ENCODE data around the gene ANKH.
A peak's percentile ranks its signal among the peaks of the same experiment; 100 is the strongest.

Gene ANKH

GRCh38 chr5:14698495-14698894 is 173.1 kb downstream of the ANKH start:
- Histone ChIP-seq H3K4me3 (ENCODE audit: low read depth, low read length) (no peak overlapping the region), H3K4me1 (ENCODE audit: control insufficient read depth, insufficient read depth, low read length) (peaks cover 13% of the 10 kb centered on the region), H3K27ac (ENCODE audit: low read depth, low read length) (no peak overlapping the region), H3K27me3 (ENCODE audit: control insufficient read depth, insufficient read depth, low read length) (no peaks in the 10 kb centered on the region), H3K36me3 (ENCODE audit: control insufficient read depth, insufficient read depth, low read length) (peaks cover 47% of the 10 kb centered on the region), H3K9me3 (ENCODE audit: control insufficient read depth, insufficient read depth, low read length) (no peaks in the 10 kb centered on the region), H3K9ac (ENCODE audit: low read depth, low read length) (no peak overlapping the region)

GRCh38 chr5:14696851-14697250 is 174.7 kb downstream of the ANKH start:
- Histone ChIP-seq H3K36me3 (ENCODE audit: control insufficient read depth, insufficient read depth, low read length) (peaks cover 59% of the 10 kb centered on the region), H3K4me1 (ENCODE audit: control insufficient read depth, insufficient read depth, low read length) (peaks cover 13% of the 10 kb centered on the region)

GRCh38 chr5:14696057-14696456 is 175.5 kb downstream of the ANKH start:
- Histone ChIP-seq H3K9me3 (ENCODE audit: control insufficient read depth, insufficient read depth, low read length) (no peaks in the 10 kb centered on the region), H3K36me3 (ENCODE audit: control insufficient read depth, insufficient read depth, low read length) (peaks cover 66% of the 10 kb centered on the region), H3K4me1 (ENCODE audit: control insufficient read depth, insufficient read depth, low read length) (peaks cover 13% of the 10 kb centered on the region), H3K4me3 (ENCODE audit: low read depth, low read length) (no peak overlapping the region), H3K27ac (ENCODE audit: low read depth, low read length) (peak overlapping the region; percentile 17), H3K9ac (ENCODE audit: low read depth, low read length) (0 out of 2 replicates have a peak overlapping the region, but pooled peaks have one; percentile 5), H3K27me3 (ENCODE audit: control insufficient read depth, insufficient read depth, low read length) (no peaks in the 10 kb centered on the region)

More at GRCh38 chr5:14696851-14697250, 174.7 kb downstream of the ANKH start:
- no peaks in the 10 kb centered on the region for H3K9me3 ChIP-seq (ENCODE audit: control insufficient read depth, insufficient read depth, low read length)
- H3K9ac ChIP-seq (ENCODE audit: low read depth, low read length): no peak overlapping the region
- no peaks in the 10 kb centered on the region for H3K27me3 ChIP-seq (ENCODE audit: control insufficient read depth, insufficient read depth, low read length)
- no peak overlapping the region for H3K27ac ChIP-seq (ENCODE audit: low read depth, low read length)
- H3K4me3 ChIP-seq (ENCODE audit: low read depth, low read length): no peak overlapping the region

GRCh38 chr5:14695152-14695551 is 176.4 kb downstream of the ANKH start:
- Histone ChIP-seq H3K4me1 (ENCODE audit: control insufficient read depth, insufficient read depth, low read length) (peaks cover 13% of the 10 kb centered on the region), H3K36me3 (ENCODE audit: control insufficient read depth, insufficient read depth, low read length) (peaks cover 74% of the 10 kb centered on the region), H3K9ac (ENCODE audit: low read depth, low read length) (0 out of 2 replicates have a peak overlapping the region, but pooled peaks have one; percentile 5), H3K27ac (ENCODE audit: low read depth, low read length) (no peak overlapping the region), H3K27me3 (ENCODE audit: control insufficient read depth, insufficient read depth, low read length) (no peaks in the 10 kb centered on the region), H3K4me3 (ENCODE audit: low read depth, low read length) (no peak overlapping the region), H3K9me3 (ENCODE audit: control insufficient read depth, insufficient read depth, low read length) (no peaks in the 10 kb centered on the region)

GRCh38 chr5:14693070-14693469 is 178.5 kb downstream of the ANKH start:
- Histone ChIP-seq H3K4me1 (ENCODE audit: control insufficient read depth, insufficient read depth, low read length) (peaks cover 13% of the 10 kb centered on the region), H3K36me3 (ENCODE audit: control insufficient read depth, insufficient read depth, low read length) (peaks cover 78% of the 10 kb centered on the region), H3K9me3 (ENCODE audit: control insufficient read depth, insufficient read depth, low read length) (no peaks in the 10 kb centered on the region), H3K27ac (ENCODE audit: low read depth, low read length) (no peak overlapping the region), H3K4me3 (ENCODE audit: low read depth, low read length) (no peak overlapping the region), H3K9ac (ENCODE audit: low read depth, low read length) (no peak overlapping the region), H3K27me3 (ENCODE audit: control insufficient read depth, insufficient read depth, low read length) (no peaks in the 10 kb centered on the region)

- H3K9me3 ChIP-seq (ENCODE audit: control insufficient read depth, insufficient read depth, low read length): no peaks in the 10 kb centered on the region
- 0 out of 2 replicates have a peak, but pooled peaks cover 2% of the 10 kb centered on the region for H3K4me1 ChIP-seq (ENCODE audit: control insufficient read depth, insufficient read depth, low read length)
These were observed 184.4 kb downstream of the ANKH start for GRCh38 chr5:14687023-14687665.

GRCh38 chr5:14686517-14686916 is 185.1 kb downstream of the ANKH start:
- H3K4me1 ChIP-seq (ENCODE audit: control insufficient read depth, insufficient read depth, low read length): 0 out of 2 replicates have a peak, but pooled peaks cover 2% of the 10 kb centered on the region
- H3K27ac ChIP-seq (ENCODE audit: low read depth, low read length): no peak overlapping the region
- no peak overlapping the region for H3K9ac ChIP-seq (ENCODE audit: low read depth, low read length)
- H3K4me3 ChIP-seq (ENCODE audit: low read depth, low read length): no peak overlapping the region
- no peaks in the 10 kb centered on the region for H3K27me3 ChIP-seq (ENCODE audit: control insufficient read depth, insufficient read depth, low read length)
- H3K9me3 ChIP-seq (ENCODE audit: control insufficient read depth, insufficient read depth, low read length): no peaks in the 10 kb centered on the region
- peaks cover 78% of the 10 kb centered on the region for H3K36me3 ChIP-seq (ENCODE audit: control insufficient read depth, insufficient read depth, low read length)

More at GRCh38 chr5:14687023-14687665, 184.4 kb downstream of the ANKH start:
- no peaks in the 10 kb centered on the region for H3K27me3 ChIP-seq (ENCODE audit: control insufficient read depth, insufficient read depth, low read length)
- H3K9ac ChIP-seq (ENCODE audit: low read depth, low read length): no peak overlapping the region
- no peak overlapping the region for H3K27ac ChIP-seq (ENCODE audit: low read depth, low read length)
- H3K4me3 ChIP-seq (ENCODE audit: low read depth, low read length): no peak overlapping the region
- peaks cover 77% of the 10 kb centered on the region for H3K36me3 ChIP-seq (ENCODE audit: control insufficient read depth, insufficient read depth, low read length)

- H3K9ac ChIP-seq (ENCODE audit: low read depth, low read length): no peak overlapping the region
- no peak overlapping the region for H3K4me3 ChIP-seq (ENCODE audit: low read depth, low read length)
- H3K27me3 ChIP-seq (ENCODE audit: control insufficient read depth, insufficient read depth, low read length): no peaks in the 10 kb centered on the region
- no peaks in the 10 kb centered on the region for H3K9me3 ChIP-seq (ENCODE audit: control insufficient read depth, insufficient read depth, low read length)
- H3K36me3 ChIP-seq (ENCODE audit: control insufficient read depth, insufficient read depth, low read length): peaks cover 77% of the 10 kb centered on the region
- H3K4me1 ChIP-seq (ENCODE audit: control insufficient read depth, insufficient read depth, low read length): 0 out of 2 replicates have a peak, but pooled peaks cover 2% of the 10 kb centered on the region
- H3K27ac ChIP-seq (ENCODE audit: low read depth, low read length): no peak overlapping the region
These were observed 185.8 kb downstream of the ANKH start for GRCh38 chr5:14685757-14686156.

- no peak overlapping the region for H3K4me3 ChIP-seq (ENCODE audit: low read depth, low read length)
- no peak overlapping the region for H3K9ac ChIP-seq (ENCODE audit: low read depth, low read length)
- peaks cover 73% of the 10 kb centered on the region for H3K36me3 ChIP-seq (ENCODE audit: control insufficient read depth, insufficient read depth, low read length)
- H3K27me3 ChIP-seq (ENCODE audit: control insufficient read depth, insufficient read depth, low read length): no peaks in the 10 kb centered on the region
- 0 out of 2 replicates have a peak, but pooled peaks cover 2% of the 10 kb centered on the region for H3K4me1 ChIP-seq (ENCODE audit: control insufficient read depth, insufficient read depth, low read length)
- no peaks in the 10 kb centered on the region for H3K9me3 ChIP-seq (ENCODE audit: control insufficient read depth, insufficient read depth, low read length)
- no peak overlapping the region for H3K27ac ChIP-seq (ENCODE audit: low read depth, low read length)
These were observed 186.8 kb downstream of the ANKH start for GRCh38 chr5:14684757-14685156.

GRCh38 chr5:14683906-14684455 is 187.6 kb downstream of the ANKH start:
- H3K4me3 ChIP-seq (ENCODE audit: low read depth, low read length): no peak overlapping the region
- no peak overlapping the region for H3K9ac ChIP-seq (ENCODE audit: low read depth, low read length)
- 0 out of 2 replicates have a peak, but pooled peaks cover 2% of the 10 kb centered on the region for H3K4me1 ChIP-seq (ENCODE audit: control insufficient read depth, insufficient read depth, low read length)
- H3K36me3 ChIP-seq (ENCODE audit: control insufficient read depth, insufficient read depth, low read length): peaks cover 72% of the 10 kb centered on the region
- H3K27ac ChIP-seq (ENCODE audit: low read depth, low read length): no peak overlapping the region
- no peaks in the 10 kb centered on the region for H3K27me3 ChIP-seq (ENCODE audit: control insufficient read depth, insufficient read depth, low read length)
- no peaks in the 10 kb centered on the region for H3K9me3 ChIP-seq (ENCODE audit: control insufficient read depth, insufficient read depth, low read length)

- no peak overlapping the region for H3K27ac ChIP-seq (ENCODE audit: low read depth, low read length)
- no peak overlapping the region for H3K4me3 ChIP-seq (ENCODE audit: low read depth, low read length)
- no peak overlapping the region for H3K9ac ChIP-seq (ENCODE audit: low read depth, low read length)
- no peaks in the 10 kb centered on the region for H3K27me3 ChIP-seq (ENCODE audit: control insufficient read depth, insufficient read depth, low read length)
- H3K4me1 ChIP-seq (ENCODE audit: control insufficient read depth, insufficient read depth, low read length): 0 out of 2 replicates have a peak, but pooled peaks cover 2% of the 10 kb centered on the region
- peaks cover 52% of the 10 kb centered on the region for H3K36me3 ChIP-seq (ENCODE audit: control insufficient read depth, insufficient read depth, low read length)
- H3K9me3 ChIP-seq (ENCODE audit: control insufficient read depth, insufficient read depth, low read length): no peaks in the 10 kb centered on the region
These were observed 190.3 kb downstream of the ANKH start for GRCh38 chr5:14681236-14681752.
